ENCODE results near the gene PLIN4. TPM values are rescaled to one million over a fixed set of nuclear protein-coding genes. Genes with fewer than 3 reads are reported as not detected.

The PLIN4 gene
- polyA plus RNA-seq, 1 donor (not counting 4 experiments of a cell fraction or from before 2014, with no cell fraction given), result not detected

GRCh38 chr19:4457654-4458395 lies 60.5 kb downstream of the PLIN4 start, which contains the start of gene UBXN6:
UBXN6 (minus strand) TSS chr19:4457794; CDS start chr19:4457697, 97 bp downstream.
- FAIRE-seq (peak; percentile 87), DNase-seq (ENCODE audit: low read depth, low spot score) (peak; percentile 77)
- Histone ChIP-seq H3K9ac (ENCODE audit: control insufficient read depth, extremely low read depth, insufficient read depth, low read length) (peak within 1 kb of the TSS; percentile 88), H4K20me1 (ENCODE audit: control insufficient read depth, extremely low read depth, insufficient read depth, low read length) (no peaks in the 10 kb centered on the region), H3K27me3 (ENCODE audit: control insufficient read depth, extremely low read depth, insufficient read depth, low read length) (no peaks in the 10 kb centered on the region), H3K79me2 (ENCODE audit: control insufficient read depth, insufficient read depth, low read length) (peaks cover 25% of the 10 kb centered on the region), H2AFZ (ENCODE audit: control insufficient read depth, low read length) (peak within 1 kb of the TSS; percentile 91), H3K9me1 (ENCODE audit: control insufficient read depth, extremely low read depth, insufficient read depth, low read length) (no peaks in the 10 kb centered on the region), H3K36me3 (ENCODE audit: control insufficient read depth in 2 of 2, extremely low read depth in 1 of 2, insufficient read depth in 2 of 2, low read length in 2 of 2) (peaks cover 3 to 9% of the 10 kb centered on the region in 2 experiments), H3K27ac (ENCODE audit: control insufficient read depth, insufficient read depth, low read length) (peak within 1 kb of the TSS; percentile 85), H3K4me3 (ENCODE audit: control insufficient read depth in 2 of 3, extremely low read depth in 1 of 3, insufficient read depth in 2 of 3, low read depth in 1 of 3, low read length in 3 of 3) (peak within 1 kb of the TSS; percentile 46 to 84 (median 78)), H3K9me3 (ENCODE audit: control insufficient read depth, low read depth, low read length) (no peaks in the 10 kb centered on the region), H3K4me1 (ENCODE audit: control insufficient read depth, extremely low read depth, insufficient read depth, low read length) (peaks cover 26% of the 10 kb centered on the region), H3K4me2 (ENCODE audit: control insufficient read depth, extremely low read depth, insufficient read depth, low read depth, low read length) (peak within 1 kb of the TSS; percentile 88)
- dilution Hi-C loops (cut with MboI; ENCODE audit: extremely low pct_ligation_motif_present, low sequenced_read_pairs), result no loop called here
- TF ChIP-seq EZH2 (IDR thresholded peaks at IDR 0.05; ENCODE audit: low read length) (no peak), CTCF (optimal IDR thresholded peaks at IDR 0.05 in 1 of 3, IDR thresholded peaks at IDR 0.05 in 1 of 3, conservative IDR thresholded peaks at IDR 0.05 in 1 of 3; ENCODE audit: extremely low read depth in 1 of 3, insufficient read depth in 2 of 3, low read length in 3 of 3) (no peak)

GRCh38 chr19:4456843-4457653 lies 61.2 kb downstream of the PLIN4 start:
- no peaks in the 10 kb centered on the region for H3K27me3 ChIP-seq (ENCODE audit: control insufficient read depth, extremely low read depth, insufficient read depth, low read length)
- peaks cover 11 to 14% of the 10 kb centered on the region in 2 experiments for H3K36me3 ChIP-seq (ENCODE audit: control insufficient read depth in 2 of 2, extremely low read depth in 1 of 2, insufficient read depth in 2 of 2, low read length in 2 of 2)
- no peaks in the 10 kb centered on the region for H3K9me3 ChIP-seq (ENCODE audit: control insufficient read depth, low read depth, low read length)
- peaks cover 25% of the 10 kb centered on the region for H3K79me2 ChIP-seq (ENCODE audit: control insufficient read depth, insufficient read depth, low read length)
- peak overlapping the region; percentile 85 for H3K27ac ChIP-seq (ENCODE audit: control insufficient read depth, insufficient read depth, low read length)
- peaks cover 26% of the 10 kb centered on the region for H3K4me1 ChIP-seq (ENCODE audit: control insufficient read depth, extremely low read depth, insufficient read depth, low read length)
- H3K9me1 ChIP-seq (ENCODE audit: control insufficient read depth, extremely low read depth, insufficient read depth, low read length), result no peaks in the 10 kb centered on the region
- TF ChIP-seq EZH2 (IDR thresholded peaks at IDR 0.05; ENCODE audit: low read length) (no peak), CTCF (optimal IDR thresholded peaks at IDR 0.05 in 1 of 3, IDR thresholded peaks at IDR 0.05 in 1 of 3, conservative IDR thresholded peaks at IDR 0.05 in 1 of 3; ENCODE audit: extremely low read depth in 1 of 3, insufficient read depth in 2 of 3, low read length in 3 of 3) (no peak)
- no peak for FAIRE-seq
- H3K4me3 ChIP-seq (ENCODE audit: control insufficient read depth in 2 of 3, extremely low read depth in 1 of 3, insufficient read depth in 2 of 3, low read depth in 1 of 3, low read length in 3 of 3), result peak overlapping the region; percentile 46 to 84 (median 78)
- H2AFZ ChIP-seq (ENCODE audit: control insufficient read depth, low read length), result peak overlapping the region; percentile 22
- H3K4me2 ChIP-seq (ENCODE audit: control insufficient read depth, extremely low read depth, insufficient read depth, low read depth, low read length), result peak overlapping the region; percentile 88
- H4K20me1 ChIP-seq (ENCODE audit: control insufficient read depth, extremely low read depth, insufficient read depth, low read length), result no peaks in the 10 kb centered on the region
- dilution Hi-C loops (cut with MboI; ENCODE audit: extremely low pct_ligation_motif_present, low sequenced_read_pairs), result no loop called here
- peak overlapping the region; percentile 88 for H3K9ac ChIP-seq (ENCODE audit: control insufficient read depth, extremely low read depth, insufficient read depth, low read length)
- no peak for DNase-seq (ENCODE audit: low read depth, low spot score)

Measured in keratinocyte (primary cell).